ENCODE results near the gene TBC1D23. TPM values are rescaled to one million over a fixed set of nuclear protein-coding genes. Genes with fewer than 3 reads are reported as not detected.

The TBC1D23 gene
- polyA plus RNA-seq, 1 donor (not counting 4 experiments of a cell fraction or from before 2014, with no cell fraction given) = 42.4 TPM

DNA sequence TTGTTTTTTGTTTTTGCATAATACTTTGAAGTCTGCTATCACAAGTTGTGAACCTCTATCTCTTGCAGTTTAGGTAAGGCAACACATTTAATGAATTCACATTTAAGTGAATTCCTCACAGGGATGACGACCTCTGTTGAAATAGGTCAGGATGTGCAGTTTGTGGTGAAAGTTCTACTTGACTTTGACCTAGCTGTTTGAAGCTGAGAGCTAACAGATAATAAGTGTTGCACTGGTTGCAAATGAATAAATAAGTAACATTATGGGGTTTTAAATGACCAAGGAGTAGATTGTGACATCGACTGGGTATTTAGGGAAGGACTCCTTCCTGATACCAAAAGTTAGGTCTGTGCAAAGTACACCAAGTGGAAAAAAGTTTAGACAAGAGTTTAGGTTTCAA lies 97.6 kb downstream of the TBC1D23 start:
- H4K20me1 ChIP-seq (ENCODE audit: control insufficient read depth, extremely low read depth, insufficient read depth, low read length) = no peaks in the 10 kb centered on the region
- no peaks in the 10 kb centered on the region for H3K27me3 ChIP-seq (ENCODE audit: control insufficient read depth, extremely low read depth, insufficient read depth, low read length)
- H3K4me3 ChIP-seq (ENCODE audit: control insufficient read depth in 2 of 3, extremely low read depth in 1 of 3, insufficient read depth in 2 of 3, low read depth in 1 of 3, low read length in 3 of 3) = no peak overlapping the region
- TF ChIP-seq CTCF (optimal IDR thresholded peaks at IDR 0.05 in 1 of 3, IDR thresholded peaks at IDR 0.05 in 1 of 3, conservative IDR thresholded peaks at IDR 0.05 in 1 of 3; ENCODE audit: extremely low read depth in 1 of 3, insufficient read depth in 2 of 3, low read length in 3 of 3) (no peak), EZH2 (IDR thresholded peaks at IDR 0.05; ENCODE audit: low read length) (no peak)
- H3K79me2 ChIP-seq (ENCODE audit: control insufficient read depth, insufficient read depth, low read length) = no peaks in the 10 kb centered on the region
- H2AFZ ChIP-seq (ENCODE audit: control insufficient read depth, low read length) = no peak overlapping the region
- H3K4me1 ChIP-seq (ENCODE audit: control insufficient read depth, extremely low read depth, insufficient read depth, low read length) = no peaks in the 10 kb centered on the region
- no peak for DNase-seq (ENCODE audit: low read depth, low spot score)
- no peak overlapping the region for H3K4me2 ChIP-seq (ENCODE audit: control insufficient read depth, extremely low read depth, insufficient read depth, low read depth, low read length)
- peaks cover 12 to 23% of the 10 kb centered on the region in 2 experiments for H3K36me3 ChIP-seq (ENCODE audit: control insufficient read depth in 2 of 2, extremely low read depth in 1 of 2, insufficient read depth in 2 of 2, low read length in 2 of 2)
- H3K9me3 ChIP-seq (ENCODE audit: control insufficient read depth, low read depth, low read length) = no peaks in the 10 kb centered on the region
- H3K9ac ChIP-seq (ENCODE audit: control insufficient read depth, extremely low read depth, insufficient read depth, low read length) = no peak overlapping the region
- dilution Hi-C loops (cut with MboI; ENCODE audit: extremely low pct_ligation_motif_present, low sequenced_read_pairs) = no loop called here
- no peak overlapping the region for H3K27ac ChIP-seq (ENCODE audit: control insufficient read depth, insufficient read depth, low read length)
- peak; percentile 5 for FAIRE-seq
- no peaks in the 10 kb centered on the region for H3K9me1 ChIP-seq (ENCODE audit: control insufficient read depth, extremely low read depth, insufficient read depth, low read length)

DNA sequence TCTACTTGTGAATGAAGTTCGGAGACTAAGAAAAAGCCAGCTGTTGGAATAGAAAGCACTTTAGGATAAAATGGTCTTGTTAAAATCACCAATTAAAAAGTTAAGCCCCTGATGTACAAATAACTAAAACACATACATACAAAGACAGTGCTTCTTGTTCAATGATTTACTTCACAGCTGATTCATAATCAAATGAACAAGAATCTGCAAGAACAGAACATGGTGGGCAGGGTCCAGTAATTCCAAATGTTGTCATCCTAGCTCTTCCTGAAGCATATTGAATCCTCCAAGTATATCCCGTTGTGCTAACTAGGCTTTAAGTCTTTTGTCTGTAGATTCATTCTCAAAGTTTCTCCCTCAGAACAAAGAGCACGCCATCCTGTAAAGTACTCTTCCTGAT lies 98.2 kb downstream of the TBC1D23 start:
- Histone ChIP-seq H2AFZ (ENCODE audit: control insufficient read depth, low read length) (no peak overlapping the region), H3K27ac (ENCODE audit: control insufficient read depth, insufficient read depth, low read length) (no peak overlapping the region), H3K27me3 (ENCODE audit: control insufficient read depth, extremely low read depth, insufficient read depth, low read length) (no peaks in the 10 kb centered on the region), H3K9me1 (ENCODE audit: control insufficient read depth, extremely low read depth, insufficient read depth, low read length) (no peaks in the 10 kb centered on the region), H3K79me2 (ENCODE audit: control insufficient read depth, insufficient read depth, low read length) (no peaks in the 10 kb centered on the region), H3K9me3 (ENCODE audit: control insufficient read depth, low read depth, low read length) (no peaks in the 10 kb centered on the region), H3K4me3 (ENCODE audit: control insufficient read depth in 2 of 3, extremely low read depth in 1 of 3, insufficient read depth in 2 of 3, low read depth in 1 of 3, low read length in 3 of 3) (no peak overlapping the region), H3K4me1 (ENCODE audit: control insufficient read depth, extremely low read depth, insufficient read depth, low read length) (no peaks in the 10 kb centered on the region), H3K4me2 (ENCODE audit: control insufficient read depth, extremely low read depth, insufficient read depth, low read depth, low read length) (no peak overlapping the region), H4K20me1 (ENCODE audit: control insufficient read depth, extremely low read depth, insufficient read depth, low read length) (no peaks in the 10 kb centered on the region), H3K9ac (ENCODE audit: control insufficient read depth, extremely low read depth, insufficient read depth, low read length) (no peak overlapping the region), H3K36me3 (ENCODE audit: control insufficient read depth in 2 of 2, extremely low read depth in 1 of 2, insufficient read depth in 2 of 2, low read length in 2 of 2) (peaks cover 11 to 23% of the 10 kb centered on the region in 2 experiments)
- DNase-seq (ENCODE audit: low read depth, low spot score) = no peak
- dilution Hi-C loops (cut with MboI; ENCODE audit: extremely low pct_ligation_motif_present, low sequenced_read_pairs) = no loop called here
- TF ChIP-seq EZH2 (IDR thresholded peaks at IDR 0.05; ENCODE audit: low read length) (no peak), CTCF (optimal IDR thresholded peaks at IDR 0.05 in 1 of 3, IDR thresholded peaks at IDR 0.05 in 1 of 3, conservative IDR thresholded peaks at IDR 0.05 in 1 of 3; ENCODE audit: extremely low read depth in 1 of 3, insufficient read depth in 2 of 3, low read length in 3 of 3) (no peak)
- no peak for FAIRE-seq

Measured in keratinocyte (primary cell).